CD4-positive, alpha-beta T cell treated with Interleukin-21 for 1 hour (primary cell): ENCODE measurements around the gene LMTK3.
A peak's percentile ranks its signal among the peaks of the same experiment; 100 is the strongest.

Source experiments
- DNase-seq: peaks from one replicate; pipeline ENCODE4 v3.0.0-alpha.2; 2020

The LMTK3 gene

DNA sequence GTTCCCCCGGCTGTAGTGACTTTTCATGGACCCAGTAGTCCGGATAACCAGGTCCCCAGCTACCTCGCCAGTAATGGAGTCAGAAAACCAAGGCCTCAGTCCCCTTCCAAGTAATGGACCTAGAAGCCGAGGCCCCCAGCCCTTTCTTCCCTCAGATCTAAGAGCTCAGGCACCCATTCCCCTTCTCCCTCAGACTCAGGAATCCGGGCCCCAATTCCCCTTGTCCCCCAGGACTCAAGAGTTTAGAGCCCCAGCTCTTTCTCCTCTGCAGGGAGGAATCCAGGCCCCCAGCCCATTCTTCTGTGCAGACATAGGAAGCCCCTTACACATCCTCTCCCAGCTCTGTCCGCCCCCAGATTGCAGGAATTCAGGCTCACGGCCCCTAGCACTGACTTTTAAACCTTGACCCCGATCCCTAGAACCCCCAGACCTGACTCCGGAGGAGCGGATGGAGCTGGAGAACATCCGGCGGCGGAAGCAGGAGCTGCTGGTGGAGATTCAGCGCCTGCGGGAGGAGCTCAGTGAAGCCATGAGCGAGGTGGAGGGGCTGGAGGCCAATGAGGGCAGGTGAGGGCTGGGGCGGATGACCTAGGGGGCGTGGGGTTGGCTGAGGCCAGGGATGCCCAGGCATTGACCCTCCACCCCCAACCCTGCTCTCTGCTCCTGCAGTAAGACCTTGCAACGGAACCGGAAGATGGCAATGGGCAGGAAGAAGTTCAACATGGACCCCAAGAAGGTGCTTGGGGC, 41.5 kb downstream of the LMTK3 start:
- no peak for DNase-seq

DNA sequence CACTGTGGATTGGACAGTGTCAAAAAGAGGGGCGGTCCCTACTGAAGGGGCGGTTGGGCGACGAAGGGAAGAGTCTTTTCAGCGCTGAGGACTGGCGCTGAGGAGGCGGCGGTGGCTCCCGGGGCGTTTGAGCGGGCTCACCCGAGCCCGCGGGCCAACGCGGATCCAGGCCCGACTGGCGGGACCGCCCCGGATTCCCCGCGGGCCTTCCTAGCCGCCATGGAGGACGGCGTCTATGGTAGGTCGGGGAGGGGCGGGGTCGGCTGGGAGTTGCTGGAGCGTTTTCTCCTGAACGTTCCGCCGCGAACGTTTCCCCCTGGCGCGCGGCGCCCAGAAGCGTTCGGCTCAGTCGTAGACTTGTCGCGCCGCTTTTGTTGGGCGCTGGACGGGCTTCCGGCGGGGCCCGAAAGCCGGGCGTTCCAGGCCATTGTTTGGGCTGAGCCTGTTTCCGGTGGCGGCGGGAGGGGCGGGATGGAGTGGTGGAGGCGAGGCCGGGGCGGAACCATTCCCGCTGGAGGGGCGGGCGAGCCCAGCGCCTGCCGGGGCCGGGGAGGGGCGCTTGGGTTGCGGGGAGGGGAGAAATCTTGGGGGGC, 42.2 kb downstream of the LMTK3 start, which contains the start of gene CYTH2:
TSS of gene CYTH2 (plus strand) at position 81 of the 593 bp plus-strand sequence. CDS start at position 220, 139 bp downstream.
- peak; percentile 79 for DNase-seq

DNA sequence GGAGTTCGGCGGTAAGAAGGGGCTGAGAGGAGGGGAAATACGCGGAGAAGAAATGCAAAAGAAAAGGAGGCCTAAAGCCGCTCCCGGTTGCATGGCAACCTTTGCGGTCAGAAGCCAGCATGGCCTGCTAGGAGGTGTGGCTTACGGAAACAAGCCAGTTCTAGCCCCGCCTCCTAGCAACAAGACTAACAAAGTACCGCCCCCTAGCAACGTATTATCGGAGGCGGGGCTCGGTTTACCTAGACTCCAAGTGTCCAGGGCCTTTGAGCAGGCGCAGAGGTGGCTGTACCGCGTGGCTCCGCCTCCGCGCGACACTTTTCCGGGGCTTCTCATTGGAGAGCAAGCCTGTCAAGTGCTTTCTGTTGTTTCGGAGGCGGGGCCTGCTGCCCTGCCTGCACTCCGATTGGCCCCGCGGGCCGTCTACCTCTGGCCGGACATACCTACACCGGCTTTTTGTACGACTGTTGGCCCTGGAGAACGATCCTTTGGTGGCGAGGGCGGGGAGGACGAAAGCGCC, 42.8 kb downstream of the LMTK3 start:
- DNase-seq: peak; percentile 100

DNA sequence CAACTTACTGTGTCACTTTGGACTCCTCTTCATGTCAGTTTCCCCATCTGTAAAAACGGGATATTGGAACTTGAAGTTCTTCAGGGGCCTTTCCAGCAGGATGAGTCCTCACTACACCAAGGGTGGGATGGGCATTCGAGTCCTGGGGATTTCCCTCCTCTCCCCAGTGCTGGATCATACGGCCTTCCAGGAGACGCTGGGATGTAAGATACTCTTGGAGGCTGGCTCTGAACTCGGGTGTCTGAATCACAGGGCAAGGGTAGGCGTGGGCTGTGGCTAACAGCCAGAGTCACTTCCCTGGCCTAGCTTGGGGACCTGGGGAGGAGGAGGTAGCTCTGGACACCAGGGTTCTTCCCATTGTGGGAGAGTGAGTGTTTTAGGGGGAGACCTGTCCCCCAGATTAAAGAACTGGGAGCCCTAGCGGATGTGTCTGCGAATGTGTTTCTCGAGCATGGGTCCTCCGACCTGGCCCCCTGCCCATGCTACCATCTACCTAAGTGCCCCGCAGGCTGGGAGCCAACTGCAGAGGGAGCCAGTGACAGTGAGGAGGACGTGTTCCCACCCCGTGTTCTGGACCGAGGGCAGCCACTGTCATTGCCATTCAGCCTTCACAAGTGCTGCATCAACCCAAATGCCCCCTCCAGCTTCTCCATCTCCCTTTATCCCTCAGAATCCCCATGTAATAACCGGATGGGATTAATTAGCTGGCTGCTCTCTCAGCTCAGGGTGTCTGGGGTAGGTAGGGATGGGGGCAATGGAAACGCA, 44.9 kb downstream of the LMTK3 start:
- no peak for DNase-seq

DNA sequence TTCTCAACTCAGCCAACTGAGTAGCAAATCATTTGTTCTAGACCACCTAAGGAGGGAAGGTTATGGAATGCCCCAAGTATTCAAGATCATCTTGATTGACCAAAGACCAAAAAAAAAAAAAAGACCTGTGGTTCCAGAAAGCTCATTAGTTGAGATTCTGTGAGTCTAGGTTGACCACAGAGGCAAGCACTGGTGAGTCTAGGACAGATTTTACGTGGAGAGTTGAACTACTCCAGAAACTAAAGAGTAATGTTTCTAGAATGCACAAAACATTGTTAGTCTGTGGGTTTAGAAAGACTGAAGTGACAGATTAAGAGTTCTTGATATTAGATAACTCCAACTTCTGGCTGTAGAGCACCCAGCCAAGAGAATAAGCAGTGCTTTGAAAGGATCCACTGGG, 46.4 kb downstream of the LMTK3 start:
- no peak for DNase-seq

DNA sequence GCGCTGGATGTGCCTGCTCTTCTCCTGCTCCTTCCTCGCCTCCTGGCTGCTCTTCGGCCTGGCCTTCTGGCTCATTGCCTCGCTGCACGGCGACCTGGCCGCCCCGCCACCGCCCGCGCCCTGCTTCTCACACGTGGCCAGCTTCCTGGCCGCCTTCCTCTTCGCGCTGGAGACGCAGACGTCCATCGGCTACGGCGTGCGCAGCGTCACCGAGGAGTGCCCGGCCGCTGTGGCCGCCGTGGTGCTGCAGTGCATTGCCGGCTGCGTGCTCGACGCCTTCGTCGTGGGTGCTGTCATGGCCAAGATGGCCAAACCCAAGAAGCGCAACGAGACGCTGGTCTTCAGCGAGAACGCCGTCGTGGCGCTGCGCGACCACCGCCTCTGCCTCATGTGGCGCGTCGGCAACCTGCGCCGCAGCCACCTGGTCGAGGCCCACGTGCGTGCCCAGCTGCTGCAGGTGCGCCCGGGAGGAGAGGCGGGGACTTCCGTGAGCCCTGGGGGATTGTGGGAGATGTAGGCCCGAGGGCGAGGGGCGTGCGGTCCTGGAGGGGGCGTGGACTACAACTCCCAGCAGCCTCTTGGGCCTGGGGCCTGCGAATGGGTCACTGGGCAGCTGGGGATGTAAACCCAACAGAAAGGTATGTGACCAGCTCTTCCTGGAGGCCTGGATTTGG, 49.5 kb downstream of the LMTK3 start:
- no peak for DNase-seq

DNA sequence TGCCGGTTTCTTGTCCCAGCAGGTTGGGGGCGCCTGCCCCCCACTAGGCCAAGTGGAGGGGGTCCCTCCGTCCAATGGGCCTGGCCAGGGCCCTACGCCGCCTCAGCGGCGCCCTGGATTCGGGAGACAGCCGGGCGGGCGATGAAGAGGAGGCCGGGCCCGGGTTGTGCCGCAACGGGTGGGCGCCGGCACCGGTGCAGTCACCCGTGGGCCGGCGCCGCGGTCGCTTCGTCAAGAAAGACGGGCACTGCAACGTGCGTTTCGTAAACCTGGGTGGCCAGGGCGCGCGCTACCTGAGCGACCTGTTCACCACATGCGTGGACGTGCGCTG, 50.0 kb downstream of the LMTK3 start:
- no peak for DNase-seq

DNA sequence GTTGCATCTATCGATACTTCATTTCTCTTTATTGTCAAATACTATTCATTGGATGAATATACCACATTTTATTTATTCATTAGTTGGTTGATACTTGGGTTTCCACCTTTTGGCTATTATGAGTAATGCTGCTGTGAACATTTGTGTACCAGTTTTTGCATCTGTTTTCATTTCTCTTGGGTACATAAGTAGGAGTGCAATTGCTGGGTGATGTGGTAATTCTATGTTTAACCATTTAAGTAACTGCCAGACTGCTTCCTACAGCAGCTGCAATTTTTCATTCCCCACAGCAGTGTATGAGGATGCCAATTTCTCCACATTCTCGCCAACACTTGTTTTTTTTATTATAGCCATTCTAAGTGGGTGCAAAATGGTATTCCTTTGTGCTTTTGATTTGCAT, 53.6 kb downstream of the LMTK3 start:
- no peak for DNase-seq

DNA sequence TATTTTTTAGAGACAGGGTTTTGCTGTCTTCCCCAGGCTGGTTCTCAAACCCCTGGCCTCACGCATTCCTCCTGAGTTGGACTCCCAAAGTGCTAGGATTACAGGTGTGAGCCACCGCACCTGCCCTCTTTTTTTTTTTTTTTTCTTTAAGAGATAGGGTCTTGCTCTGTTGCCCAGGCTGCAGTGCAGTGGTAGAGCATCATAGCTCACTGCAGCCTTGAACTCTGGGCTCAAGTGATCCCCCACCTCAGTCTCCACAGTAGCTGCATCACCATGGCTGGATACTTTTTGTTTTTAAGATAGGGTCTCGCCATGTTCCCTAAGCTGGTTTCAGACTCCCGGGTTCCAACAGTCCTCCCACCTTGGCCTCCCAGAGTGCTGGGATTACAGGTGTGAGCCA, 54.8 kb downstream of the LMTK3 start:
- DNase-seq: no peak

DNA sequence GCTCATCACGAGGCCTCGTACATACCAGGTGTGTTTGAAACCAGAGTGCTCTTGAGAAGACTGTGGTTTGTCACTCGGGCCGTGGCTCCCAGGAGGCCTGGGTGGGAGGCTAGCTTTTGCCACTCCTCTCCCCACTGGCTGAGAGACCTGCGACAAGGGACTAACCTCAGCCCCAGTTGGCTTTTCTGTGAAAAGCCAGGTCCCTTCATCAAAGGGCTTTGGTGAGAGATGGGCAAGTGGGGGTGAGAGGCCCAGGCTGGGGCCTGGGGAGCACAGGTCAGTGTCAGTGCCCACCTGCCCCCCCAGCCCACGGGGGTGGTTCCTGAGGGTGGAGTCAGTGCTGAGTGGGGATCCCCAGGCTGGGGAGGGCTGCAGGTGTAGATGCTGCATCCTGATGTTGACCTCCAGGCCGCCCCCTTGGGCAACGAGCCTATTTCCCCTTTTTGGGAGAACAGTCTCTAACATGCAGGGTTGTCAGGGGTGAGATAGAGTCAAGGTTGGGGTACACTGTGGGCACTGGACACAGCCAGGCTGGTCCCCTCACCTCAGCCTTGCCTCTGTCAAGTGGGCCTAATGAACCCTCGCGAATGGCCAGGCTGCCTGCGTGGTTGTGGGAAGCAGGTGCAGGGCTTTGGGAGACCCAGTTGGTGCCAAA, 55.6 kb downstream of the LMTK3 start:
- no peak for DNase-seq

DNA sequence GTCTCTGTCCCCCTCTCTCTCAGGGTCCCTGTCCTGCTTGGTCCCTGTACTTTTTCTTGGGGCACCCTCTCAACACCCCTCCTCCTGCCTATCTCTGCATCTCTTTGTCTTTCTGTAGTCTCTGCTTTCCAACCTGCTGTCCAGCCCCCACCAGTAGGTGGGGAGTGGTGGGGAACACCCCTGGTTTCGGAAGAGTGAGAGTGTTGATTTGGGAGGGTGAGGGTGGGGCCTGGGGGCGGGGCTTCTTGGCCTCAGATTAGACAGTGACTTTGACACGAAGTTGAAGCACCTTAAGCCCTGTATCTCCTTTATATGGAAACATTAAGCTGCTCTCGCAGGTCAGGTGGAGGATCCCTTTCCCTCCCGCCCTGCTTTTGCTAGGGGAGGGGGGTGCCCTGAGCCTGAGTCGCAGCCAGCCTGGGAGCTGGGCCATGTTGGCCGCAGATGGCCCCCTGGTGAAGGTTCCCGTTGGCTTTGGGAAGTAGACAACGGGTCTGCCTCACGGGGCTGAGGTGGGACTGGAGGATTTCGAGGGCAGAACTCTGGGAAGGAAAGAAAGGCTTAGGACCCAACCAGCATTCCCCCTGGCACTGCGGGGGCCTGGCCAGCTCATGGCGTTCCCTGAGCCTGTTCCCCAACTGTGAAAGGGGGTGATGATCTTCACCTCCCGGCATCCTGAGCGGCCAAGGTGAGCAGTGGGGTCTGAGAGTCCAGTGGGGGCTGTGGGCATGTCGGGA, 56.3 kb downstream of the LMTK3 start, which contains the start of gene KCNJ14:
TSS of gene KCNJ14 (plus strand) at position 404 of the 737 bp plus-strand sequence. CDS start 6,151 bp downstream, outside the sequence.
- DNase-seq: no peak

DNA sequence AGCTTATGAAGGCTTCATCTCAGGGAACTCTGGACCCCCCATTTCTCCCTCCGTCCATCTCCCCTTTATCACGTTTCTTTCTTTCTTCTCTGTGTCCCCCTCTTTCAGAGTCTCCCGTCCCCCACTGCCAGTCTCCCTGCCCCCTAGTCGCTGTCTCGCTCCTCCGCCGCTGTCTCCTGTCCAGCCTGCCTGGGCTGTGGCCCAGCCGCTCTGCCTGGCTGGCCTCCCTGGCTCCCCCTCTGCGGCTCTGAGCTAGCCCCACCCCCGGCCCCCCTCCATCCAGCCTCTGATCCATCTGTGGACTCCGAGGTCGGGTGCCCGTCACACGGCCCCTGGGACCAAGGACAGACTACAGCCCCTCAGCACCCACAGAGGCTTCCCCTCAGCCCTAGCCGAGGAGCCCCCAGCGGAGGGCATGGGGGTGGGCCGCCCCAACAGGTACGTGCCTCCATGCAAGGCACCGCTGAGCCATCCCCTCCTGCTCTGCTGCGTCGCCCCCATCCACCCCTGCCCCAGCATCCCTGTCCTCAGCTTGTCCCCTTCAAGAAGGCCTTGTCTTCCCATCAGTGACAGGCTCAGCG, 57.4 kb downstream of the LMTK3 start:
- no peak for DNase-seq

DNA sequence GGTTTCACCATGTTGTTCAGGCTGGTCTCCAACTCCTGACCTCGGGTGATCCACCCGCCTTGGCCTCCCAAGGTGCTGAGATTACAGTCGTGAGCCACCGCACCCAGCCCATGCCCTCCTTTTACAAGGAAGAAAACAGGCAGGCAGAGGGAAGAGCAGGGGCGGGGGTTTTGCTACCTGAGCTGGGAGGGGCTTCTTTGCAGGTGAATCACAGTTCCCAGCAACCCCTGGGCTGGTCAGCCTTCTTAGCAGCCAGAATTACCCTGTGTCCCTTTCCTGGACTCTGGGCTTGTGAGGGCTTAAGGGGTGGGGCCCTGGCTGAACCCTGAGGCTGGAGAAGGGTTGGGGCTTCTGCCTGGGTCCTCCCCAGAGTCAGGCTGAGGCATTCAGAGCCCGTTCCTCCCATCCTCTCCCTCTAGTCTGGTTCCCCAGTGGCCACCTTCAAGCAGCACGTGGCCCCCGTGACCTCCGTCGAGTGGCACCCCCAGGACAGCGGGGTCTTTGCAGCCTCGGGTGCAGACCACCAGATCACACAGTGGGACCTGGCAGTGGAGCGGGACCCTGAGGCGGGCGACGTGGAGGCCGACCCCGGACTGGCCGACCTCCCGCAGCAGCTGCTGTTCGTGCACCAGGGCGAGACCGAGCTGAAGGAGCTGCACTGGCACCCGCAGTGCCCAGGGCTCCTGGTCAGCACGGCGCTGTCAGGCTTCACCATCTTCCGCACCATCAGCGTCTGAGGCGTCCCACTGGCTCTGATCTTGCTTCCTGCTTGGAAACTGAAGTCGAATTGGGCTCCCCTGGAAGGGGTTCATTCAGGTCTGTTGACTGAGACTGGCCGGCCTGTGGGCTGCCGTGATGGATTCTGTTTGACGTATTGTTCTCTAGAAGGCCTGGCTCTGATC, 59.1 kb downstream of the LMTK3 start:
- DNase-seq: no peak

DNA sequence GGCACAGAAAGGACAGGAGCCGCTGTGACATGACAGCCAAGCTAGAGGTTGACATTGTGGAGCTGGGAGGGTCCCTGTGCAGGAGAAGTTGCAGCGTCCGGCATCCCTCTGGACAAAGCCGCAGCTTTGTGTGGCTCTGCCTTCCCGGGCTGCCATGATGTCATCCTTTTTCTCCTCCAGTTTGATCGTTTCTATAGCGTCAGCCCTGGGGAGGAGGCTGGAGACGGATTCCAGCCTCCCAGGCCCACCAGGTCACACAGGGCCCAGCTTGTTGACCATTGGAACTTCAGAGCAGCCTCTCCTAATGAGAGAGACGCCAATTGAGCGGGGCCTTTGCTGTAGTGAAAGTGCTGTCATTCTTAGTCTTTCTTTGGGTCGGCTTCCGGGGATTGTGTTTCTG, 60.0 kb downstream of the LMTK3 start:
- no peak for DNase-seq

DNA sequence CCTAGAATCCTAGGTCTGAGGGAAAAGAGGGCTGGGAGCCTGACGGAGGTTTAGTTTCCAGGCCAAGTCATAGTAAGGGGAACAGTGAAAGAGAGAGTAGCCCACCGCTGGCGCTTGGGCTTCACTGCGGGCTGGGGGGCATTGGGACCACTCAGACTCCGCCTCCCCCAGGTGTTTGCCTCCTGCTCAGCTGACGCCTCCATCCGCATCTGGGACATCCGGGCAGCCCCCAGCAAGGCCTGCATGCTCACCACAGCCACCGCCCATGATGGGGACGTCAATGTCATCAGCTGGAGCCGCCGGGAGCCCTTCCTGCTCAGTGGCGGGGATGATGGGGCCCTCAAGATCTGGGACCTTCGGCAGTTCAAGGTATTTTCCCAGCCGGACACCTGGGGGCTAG, 60.8 kb downstream of the LMTK3 start:
- DNase-seq: no peak

DNA sequence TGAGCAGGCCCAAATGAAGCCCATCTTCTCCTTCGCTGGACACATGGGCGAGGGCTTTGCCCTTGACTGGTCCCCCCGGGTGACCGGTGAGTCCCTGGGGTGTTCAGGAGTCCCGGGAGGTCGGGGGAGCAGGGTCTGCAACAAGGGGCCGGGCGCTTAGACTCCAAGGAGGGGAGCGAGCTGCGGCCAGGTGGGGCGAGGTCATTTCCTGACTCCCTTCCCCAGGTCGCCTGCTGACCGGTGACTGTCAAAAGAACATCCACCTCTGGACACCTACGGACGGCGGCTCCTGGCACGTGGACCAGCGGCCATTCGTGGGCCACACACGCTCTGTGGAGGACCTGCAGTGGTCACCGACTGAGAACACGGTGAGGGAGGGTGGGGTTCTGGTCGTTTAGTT, 61.2 kb downstream of the LMTK3 start:
- no peak for DNase-seq

DNA sequence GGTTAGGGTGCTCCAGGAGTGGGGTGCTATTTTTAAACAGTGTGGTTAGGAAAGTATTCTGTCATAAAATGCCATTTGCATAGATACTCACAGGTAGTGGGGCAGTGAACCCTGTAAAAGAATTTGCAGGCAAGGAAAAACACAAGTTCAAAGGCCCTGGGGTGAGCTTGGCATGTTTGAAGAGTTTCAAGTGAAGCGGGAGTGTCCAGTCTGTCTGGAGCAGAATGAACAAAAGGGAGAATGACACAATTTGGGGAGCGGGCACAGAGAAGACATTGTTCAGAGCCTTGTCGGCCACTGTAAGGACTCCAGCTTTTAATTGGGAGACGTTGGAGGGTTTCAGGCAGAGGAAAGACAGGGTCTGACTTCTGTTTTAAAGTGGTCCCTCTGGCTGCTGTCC, 63.1 kb downstream of the LMTK3 start:
- DNase-seq: no peak

DNA sequence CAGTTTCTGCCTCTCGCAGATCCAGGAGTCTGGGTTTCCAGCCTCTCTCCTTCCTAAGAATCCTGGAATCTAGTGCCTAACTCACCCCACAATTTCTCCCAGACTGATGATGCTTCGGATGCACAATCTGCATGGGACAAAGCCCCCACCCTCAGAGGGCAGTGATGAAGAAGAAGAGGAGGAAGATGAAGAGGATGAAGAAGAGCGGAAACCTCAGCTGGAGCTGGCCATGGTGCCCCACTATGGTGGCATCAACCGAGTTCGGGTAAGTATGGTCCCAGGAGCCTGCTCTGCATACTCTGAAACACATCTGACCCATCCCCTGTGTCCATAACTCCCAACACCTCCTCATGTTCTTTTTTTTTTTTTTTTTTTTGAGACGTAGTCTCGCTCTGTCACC, 65.1 kb downstream of the LMTK3 start:
- DNase-seq: no peak

DNA sequence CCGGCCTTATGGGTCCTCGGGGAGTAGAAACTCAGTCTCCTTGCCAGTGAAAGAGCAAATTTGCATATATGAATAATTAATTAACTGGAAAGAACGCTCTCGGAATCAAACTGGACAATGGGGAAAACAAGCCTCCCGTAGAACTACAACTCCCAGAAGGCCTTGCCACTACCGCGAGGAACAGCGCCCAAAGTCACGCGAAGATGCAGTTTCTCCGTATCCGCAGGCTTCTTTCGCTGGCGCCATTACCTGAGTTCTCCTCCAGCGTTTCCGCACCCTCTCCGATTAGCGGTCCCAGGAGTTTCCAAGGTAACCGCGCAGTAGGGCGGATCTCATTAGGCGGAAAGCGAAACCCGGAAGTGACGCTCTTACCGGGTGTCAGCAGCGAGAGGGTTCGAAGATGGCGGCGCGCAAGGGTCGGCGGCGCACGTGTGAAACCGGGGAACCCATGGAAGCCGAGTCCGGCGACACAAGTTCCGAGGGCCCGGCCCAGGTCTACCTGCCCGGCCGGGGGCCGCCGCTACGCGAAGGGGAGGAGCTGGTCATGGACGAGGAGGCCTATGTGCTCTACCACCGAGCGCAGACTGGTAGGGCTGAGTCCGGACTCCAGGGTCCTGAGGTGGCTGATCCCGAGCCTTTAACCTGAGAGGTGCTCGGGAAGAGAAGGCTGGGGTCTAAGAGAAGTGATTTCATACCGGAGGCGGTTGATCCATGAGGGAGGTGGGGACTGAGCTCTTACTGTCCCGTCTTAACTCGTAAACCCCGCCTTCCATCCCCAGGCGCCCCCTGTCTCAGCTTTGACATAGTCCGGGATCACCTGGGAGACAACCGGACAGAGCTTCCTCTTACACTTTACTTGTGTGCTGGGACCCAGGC, 65.8 kb downstream of the LMTK3 start, which contains the start of gene GRWD1:
TSS of gene GRWD1 (plus strand) at position 378 of the 876 bp plus-strand sequence. CDS start at position 401, 23 bp downstream.
- peak; percentile 97 for DNase-seq
